ENCODE data around the gene TIMM9. TPM values are rescaled to one million over a fixed set of nuclear protein-coding genes. Genes with fewer than 3 reads are reported as not detected.

Gene TIMM9
- polyA plus RNA-seq, 1 of the 3 experiments (the other 2 are of a cell fraction), result 17.9 TPM

GRCh38 chr14:58415636-58416547, 11.4 kb downstream of the TIMM9 start:
- peaks cover 50% of the 10 kb centered on the region for H3K79me2 ChIP-seq (ENCODE audit: insufficient read depth)
- WGBS (ENCODE audit: low lambda C conversion rate), result 97% methylated on average over 10 of the region's 10 CpGs
- no peaks in the 10 kb centered on the region for H3K27me3 ChIP-seq (ENCODE audit: insufficient read depth)
- DNase-seq, result no peak
- no peaks in the 10 kb centered on the region for H3K9me2 ChIP-seq
- no peaks in the 10 kb centered on the region for H4K20me1 ChIP-seq (ENCODE audit: insufficient read depth)
- no peak overlapping the region for H3K9ac ChIP-seq
- no peaks in the 10 kb centered on the region; a peak in 1 of 4 replicates for H3K4me1 ChIP-seq (ENCODE audit: control insufficient read depth in 1 of 2, insufficient read depth in 2 of 2, low read depth in 1 of 2, low read length in 1 of 2)
- TF ChIP-seq MAX (IDR thresholded peaks at IDR 0.05; ENCODE audit: low read depth) (no peak), CHD2 (IDR thresholded peaks at IDR 0.05; ENCODE audit: low read length, partially characterized antibody) (no peak), PBX3 (IDR thresholded peaks at IDR 0.05) (no peak)
- no peaks in the 10 kb centered on the region for H3F3A ChIP-seq (replicated peaks; ENCODE audit: insufficient read depth)
- H3K4me2 ChIP-seq, result no peak overlapping the region
- no peaks in the 10 kb centered on the region for H3K9me3 ChIP-seq
- no peak overlapping the region for H3K4me3 ChIP-seq (ENCODE audit: low read depth in 2 of 2, low read length in 1 of 2)
- ChIA-PET CTCF (no interaction called here), POLR2A (no interaction called here)
- H3K36me3 ChIP-seq (replicated peaks in 1 of 2; ENCODE audit: control insufficient read depth in 1 of 2, insufficient read depth in 2 of 2, low read length in 1 of 2), result peaks cover 28 to 76% of the 10 kb centered on the region in 2 experiments
- no peak overlapping the region for H3K27ac ChIP-seq (ENCODE audit: low read depth in 2 of 2, low read length in 1 of 2)
- no peak overlapping the region for H2AFZ ChIP-seq (ENCODE audit: low read depth)

- 100% methylated on average over 1 of the region's 1 CpG for WGBS (ENCODE audit: low lambda C conversion rate)
- no peak for DNase-seq
- Histone ChIP-seq H3K79me2 (ENCODE audit: insufficient read depth) (peaks cover 43% of the 10 kb centered on the region), H2AFZ (ENCODE audit: low read depth) (no peak overlapping the region), H3K36me3 (replicated peaks in 1 of 2; ENCODE audit: control insufficient read depth in 1 of 2, insufficient read depth in 2 of 2, low read length in 1 of 2) (peaks cover 34 to 79% of the 10 kb centered on the region in 2 experiments), H3K27me3 (ENCODE audit: insufficient read depth) (no peaks in the 10 kb centered on the region), H3K9me2 (no peaks in the 10 kb centered on the region), H3K4me2 (no peak overlapping the region), H3K4me3 (ENCODE audit: low read depth in 2 of 2, low read length in 1 of 2) (no peak overlapping the region), H3K4me1 (ENCODE audit: control insufficient read depth in 1 of 2, insufficient read depth in 2 of 2, low read depth in 1 of 2, low read length in 1 of 2) (no peaks in the 10 kb centered on the region; a peak in 1 of 4 replicates), H4K20me1 (ENCODE audit: insufficient read depth) (no peaks in the 10 kb centered on the region), H3K9me3 (no peaks in the 10 kb centered on the region), H3K9ac (no peak overlapping the region), H3K27ac (ENCODE audit: low read depth in 2 of 2, low read length in 1 of 2) (no peak overlapping the region), H3F3A (replicated peaks; ENCODE audit: insufficient read depth) (no peaks in the 10 kb centered on the region)
- CTCF ChIA-PET, result no interaction called here
- POLR2A ChIA-PET, result no interaction called here
- TF ChIP-seq CTCF (IDR thresholded peaks at IDR 0.05) (no peak), JUND (IDR thresholded peaks at IDR 0.05) (no peak), NRF1 (IDR thresholded peaks at IDR 0.05; ENCODE audit: low read depth, low read length) (no peak), RAD21 (IDR thresholded peaks at IDR 0.05; ENCODE audit: low read length) (no peak), GATA2 (CRISPR knock-in tag; IDR thresholded peaks at IDR 0.05) (no peak), FOSL2 (IDR thresholded peaks at IDR 0.05; ENCODE audit: borderline replicate concordance, low read depth) (no peak), FOXM1 (IDR thresholded peaks at IDR 0.05; ENCODE audit: low read depth) (no peak), EZH2phosphoT487 (IDR thresholded peaks at IDR 0.05; ENCODE audit: borderline replicate concordance, low read depth) (no peak), ZBTB33 (IDR thresholded peaks at IDR 0.05; ENCODE audit: borderline replicate concordance, low read depth) (no peak), ELF1 (IDR thresholded peaks at IDR 0.05) (no peak), USF2 (IDR thresholded peaks at IDR 0.05; ENCODE audit: borderline replicate concordance, low read depth, low read length) (no peak), FOXJ3 (CRISPR knock-in tag; IDR thresholded peaks at IDR 0.05) (no peak), RFX5 (IDR thresholded peaks at IDR 0.05; ENCODE audit: low read length) (no peak), YY1 (IDR thresholded peaks at IDR 0.05; ENCODE audit: low read depth) (no peak), MAX (IDR thresholded peaks at IDR 0.05; ENCODE audit: low read depth) (no peak), RXRA (IDR thresholded peaks at IDR 0.05; ENCODE audit: borderline replicate concordance, low read depth) (no peak), USF1 (IDR thresholded peaks at IDR 0.05; ENCODE audit: borderline replicate concordance, low read depth) (no peak)
Measured at GRCh38 chr14:58414845-58415244, 12.5 kb downstream of the TIMM9 start.
